Stimulated activated CD8-positive, alpha-beta memory T cell treated with anti-CD3 and anti-CD28 coated beads, Interleukin-4, amount 100 ng/mL, for 4 hours (primary cell): Measurements from ENCODE around the gene TOX2.

Source experiments
- DNase-seq, 2 donors: peaks; one replicate each; pipeline ENCODE4 v3.0.0-alpha.2; 2020; ENCODE audit warnings: low read depth in 2 of 2, low spot score in 1 of 2

Gene TOX2

GRCh38 chr20:44092551-44093248, 178.0 kb downstream of the TOX2 start:
- no peak for DNase-seq

GRCh38 chr20:44093249-44093582, 178.6 kb downstream of the TOX2 start:
- no peak for DNase-seq

- DNase-seq = no peak
Measured at GRCh38 chr20:44095831-44096230, 181.2 kb downstream of the TOX2 start.

- no peak for DNase-seq
Measured at GRCh38 chr20:44097521-44098255, 183.0 kb downstream of the TOX2 start.

GRCh38 chr20:44098256-44098630, 183.6 kb downstream of the TOX2 start:
- no peak for DNase-seq

GRCh38 chr20:44098657-44099056, 184.0 kb downstream of the TOX2 start:
- DNase-seq = no peak

- no peak for DNase-seq
Measured at GRCh38 chr20:44099832-44100231, 185.2 kb downstream of the TOX2 start.

GRCh38 chr20:44102582-44102981, 187.9 kb downstream of the TOX2 start:
- no peak for DNase-seq

- DNase-seq = no peak
Measured at GRCh38 chr20:44104798-44105517, 190.3 kb downstream of the TOX2 start.

- no peak for DNase-seq
Measured at GRCh38 chr20:44106615-44107014, 192.0 kb downstream of the TOX2 start.

- DNase-seq = no peak
Measured at GRCh38 chr20:44109951-44110361, 195.3 kb downstream of the TOX2 start.

- no peak for DNase-seq
Measured at GRCh38 chr20:44110816-44111568, 196.3 kb downstream of the TOX2 start.

- DNase-seq = no peak
Measured at GRCh38 chr20:44111712-44112335, 197.2 kb downstream of the TOX2 start.

- no peak for DNase-seq
Measured at GRCh38 chr20:44112456-44112855, 197.8 kb downstream of the TOX2 start.

- no peak for DNase-seq
Measured at GRCh38 chr20:44112889-44113617, 198.4 kb downstream of the TOX2 start.

GRCh38 chr20:44113618-44114376, 199.1 kb downstream of the TOX2 start:
- no peak for DNase-seq

GRCh38 chr20:44115181-44115580, 200.5 kb downstream of the TOX2 start:
- DNase-seq = no peak

GRCh38 chr20:44115762-44116644, 201.4 kb downstream of the TOX2 start:
- DNase-seq = no peak
